Smooth muscle cell (in vitro differentiated cells): Measurements from ENCODE around the gene TSEN54. TPM values are rescaled to one million over a fixed set of nuclear protein-coding genes. Genes with fewer than 3 reads are reported as not detected.
A peak's percentile ranks its signal among the peaks of the same experiment; 100 is the strongest.

Source experiments
- DNase-seq: peaks from one replicate; lab custom pipeline; 2025; ENCODE audit not compliant: unreplicated experiment; lab: John Stamatoyannopoulos, UW
- H2AFZ ChIP-seq: fragments of 200-600 bp; sonication (generic); 2 replicates; pipeline ENCODE4 v1.6.0; 2016; ENCODE audit warnings: antibody characterized with exemption, low read depth, mild to moderate bottlenecking
- H3F3A ChIP-seq: fragments of 200-600 bp; sonication (generic); 2 replicates; pipeline ENCODE4 v1.6.0; 2017; ENCODE audit warnings: antibody characterized with exemption, low read depth
- H3K27ac ChIP-seq: fragments of 200-600 bp; sonication (generic); 2 replicates; pipeline ENCODE4 v1.5.1; 2016; ENCODE audit warnings: low read depth, mild to moderate bottlenecking
- H3K27me3 ChIP-seq: fragments of 200-600 bp; sonication (generic); 2 replicates; pipeline ENCODE4 v1.6.1; 2016; ENCODE audit warnings: low read depth, mild to moderate bottlenecking
- H3K36me3 ChIP-seq: fragments of 200-600 bp; sonication (generic); 2 replicates; pipeline ENCODE4 v1.5.1; 2016; ENCODE audit warnings: low read depth
- H3K4me1 ChIP-seq: fragments of 200-600 bp; sonication (generic); 2 replicates; pipeline ENCODE4 v1.5.1; 2016; ENCODE audit warnings: low read depth
- H3K4me2 ChIP-seq: fragments of 200-600 bp; sonication (generic); 2 replicates; pipeline ENCODE4 v1.6.0; 2016; ENCODE audit warnings: mild to moderate bottlenecking
- H3K4me3 ChIP-seq: fragments of 200-600 bp; sonication (generic); 2 replicates; pipeline ENCODE4 v1.5.1; 2016; ENCODE audit warnings: mild to moderate bottlenecking
- H3K79me2 ChIP-seq: fragments of 200-600 bp; sonication (generic); 2 replicates; pipeline ENCODE4 v1.6.0; 2016; ENCODE audit warnings: low read depth, mild to moderate bottlenecking
- H3K9ac ChIP-seq: fragments of 200-600 bp; sonication (generic); 2 replicates; pipeline ENCODE4 v1.6.0; 2016; ENCODE audit warnings: low read depth
- H3K9me3 ChIP-seq: fragments of 200-600 bp; sonication (generic); replicated peaks from 2 replicates; pipeline ENCODE4 v1.5.1; 2016; ENCODE audit warnings: low read depth
- H4K20me1 ChIP-seq: fragments of 200-600 bp; sonication (generic); 2 replicates; pipeline ENCODE4 v1.6.0; 2016; ENCODE audit warnings: low read depth
- CTCF ChIP-seq: fragments of 200-600 bp; sonication (generic); IDR thresholded peaks from 2 replicates; pipeline ENCODE4 v1.5.1; 2017; ENCODE audit warnings: borderline replicate concordance, mild to moderate bottlenecking, antibody characterized with exemption; ENCODE audit not compliant: insufficient read depth, poor library complexity, severe bottlenecking
- whole genome bisulfite sequencing: methylation state at CpG from one replicate; pipeline ENCODE4 v1.1.7; 2016; ENCODE audit warnings: low lambda C conversion rate; 5-methylcytosine and 5-hydroxymethylcytosine counted together
- polyA plus RNA-seq: library from polyadenylated mRNA; unstranded; fragments of >200 nt; fragmentation: Nextera tagmentation; extraction: Ambion mirVana; gene quantifications from 2 replicates; pipeline ENCODE4 v1.2.1, GENCODE V29; 2016
- total RNA-seq: library from RNA; depleted of rRNA; stranded (reverse); fragments of >200 nt; gene quantifications from 2 replicates; pipeline ENCODE4 v1.2.3, GENCODE V29; 2014

TSEN54 gene
- total and polyA plus RNA-seq, 2 experiments from 2014 or later = 15.1 TPM

DNA sequence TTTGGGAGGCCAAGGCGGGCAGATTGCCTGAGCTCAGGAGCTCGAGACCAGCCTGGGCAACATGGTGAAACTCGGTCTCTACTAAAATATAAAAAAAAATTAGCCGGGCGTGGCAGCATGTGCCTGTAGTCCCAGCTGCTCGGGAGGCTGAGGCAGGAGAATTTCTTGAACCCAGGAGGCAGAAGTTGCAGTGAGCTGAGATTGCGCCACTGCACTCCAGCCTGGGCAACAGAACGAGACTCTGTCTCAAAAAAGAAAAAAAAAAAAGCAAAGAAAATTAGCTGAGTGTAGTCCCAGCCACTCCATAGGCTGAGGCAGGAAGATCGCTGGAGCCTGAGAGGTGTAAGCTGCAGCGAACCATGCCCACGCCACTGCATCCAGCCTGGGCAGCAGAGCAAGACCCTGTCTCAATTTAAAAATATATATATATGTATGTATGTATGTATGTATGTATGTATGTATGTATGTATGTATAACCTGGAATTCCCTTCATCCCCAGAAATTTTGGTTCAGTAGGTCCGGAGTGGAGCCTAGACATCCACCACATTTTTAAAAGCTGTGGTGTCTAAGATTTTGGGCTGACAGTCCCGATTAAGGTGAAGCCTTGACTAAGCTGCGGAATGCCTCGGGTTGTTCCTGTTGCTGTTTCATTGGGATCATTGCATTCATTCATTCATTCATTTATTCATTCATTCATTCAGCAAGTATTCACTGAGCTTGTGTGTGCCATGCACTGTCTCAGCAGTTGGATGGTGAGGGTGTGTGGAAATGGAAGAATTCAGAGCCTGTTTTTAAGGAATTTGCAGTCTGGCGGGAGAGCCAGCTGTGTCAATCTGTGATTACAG lies 34.0 kb upstream of the TSEN54 start:
- DNase-seq = no peak
- no peak overlapping the region for H3K27ac ChIP-seq
- no peaks in the 10 kb centered on the region for H3K79me2 ChIP-seq
- H2AFZ ChIP-seq = no peak overlapping the region
- WGBS = 83% methylated on average over 16 of the region's 16 CpGs
- H3K36me3 ChIP-seq = no peaks in the 10 kb centered on the region
- peaks cover 6% of the 10 kb centered on the region for H3F3A ChIP-seq
- no peaks in the 10 kb centered on the region for H3K9me3 ChIP-seq
- H3K4me3 ChIP-seq = no peak overlapping the region
- H3K9ac ChIP-seq = no peak overlapping the region
- H3K4me2 ChIP-seq = peak overlapping the region; percentile 51
- no peaks in the 10 kb centered on the region for H3K27me3 ChIP-seq
- no peak for TF ChIP-seq CTCF
- peaks cover 31% of the 10 kb centered on the region for H3K4me1 ChIP-seq
- peaks cover 96% of the 10 kb centered on the region for H4K20me1 ChIP-seq

GRCh38 chr17:75485688-75486087 lies 30.6 kb upstream of the TSEN54 start:
- Histone ChIP-seq H3K4me2 (no peak overlapping the region), H3K27ac (no peak overlapping the region), H3K9me3 (no peaks in the 10 kb centered on the region), H3K79me2 (no peaks in the 10 kb centered on the region), H4K20me1 (peaks cover 97% of the 10 kb centered on the region), H3K9ac (no peak overlapping the region), H3K27me3 (no peaks in the 10 kb centered on the region), H2AFZ (no peak overlapping the region), H3K36me3 (no peaks in the 10 kb centered on the region), H3K4me1 (peaks cover 16% of the 10 kb centered on the region), H3K4me3 (no peak overlapping the region), H3F3A (peaks cover 6% of the 10 kb centered on the region)
- TF ChIP-seq CTCF = no peak
- no peak for DNase-seq
- 97% methylated on average over 10 of the region's 12 CpGs for WGBS

- Histone ChIP-seq H3K79me2 (no peaks in the 10 kb centered on the region), H3K27ac (no peak overlapping the region), H3K4me3 (no peak overlapping the region), H3K4me2 (no peak overlapping the region), H3K4me1 (peaks cover 11% of the 10 kb centered on the region), H2AFZ (no peak overlapping the region), H3F3A (peaks cover 6% of the 10 kb centered on the region), H4K20me1 (peaks cover 92% of the 10 kb centered on the region), H3K9ac (no peak overlapping the region), H3K9me3 (no peaks in the 10 kb centered on the region), H3K36me3 (no peaks in the 10 kb centered on the region), H3K27me3 (no peaks in the 10 kb centered on the region)
- DNase-seq = no peak
- 98% methylated on average over 14 of the region's 14 CpGs for WGBS
- no peak for TF ChIP-seq CTCF
Observed at GRCh38 chr17:75486151-75486550, 30.2 kb upstream of the TSEN54 start.

- Histone ChIP-seq H3K36me3 (no peaks in the 10 kb centered on the region), H4K20me1 (peaks cover 84% of the 10 kb centered on the region), H3K4me3 (no peak overlapping the region), H2AFZ (no peak overlapping the region), H3K4me2 (no peak overlapping the region), H3K9ac (no peak overlapping the region), H3K27ac (no peak overlapping the region), H3K4me1 (peaks cover 3% of the 10 kb centered on the region), H3K9me3 (no peaks in the 10 kb centered on the region), H3K79me2 (no peaks in the 10 kb centered on the region), H3K27me3 (no peaks in the 10 kb centered on the region), H3F3A (peaks cover 3% of the 10 kb centered on the region)
- TF ChIP-seq CTCF = no peak
- DNase-seq = no peak
- 92% methylated on average over 5 of the region's 5 CpGs for WGBS
Observed at GRCh38 chr17:75486951-75487350, 29.4 kb upstream of the TSEN54 start.
